Activated CD8-positive, alpha-beta memory T cell treated with anti-CD3 and anti-CD28 coated beads for 4 hours (primary cell): ENCODE results near the gene GMDS.
"Not testable (repeated sequence)": the region's sequence is repeated elsewhere in the genome, so short reads cannot be mapped to it uniquely, and the experiment has no call there.

Experiments used
- DNase-seq, 2 donors: peaks; one replicate each; pipeline ENCODE4 v3.0.0-alpha.2; 2020; ENCODE audit warnings: low read depth in 2 of 2

Gene GMDS

GRCh38 chr6:1711136-1711535 is 534.3 kb downstream of the GMDS start:
- no peak for DNase-seq

DNA sequence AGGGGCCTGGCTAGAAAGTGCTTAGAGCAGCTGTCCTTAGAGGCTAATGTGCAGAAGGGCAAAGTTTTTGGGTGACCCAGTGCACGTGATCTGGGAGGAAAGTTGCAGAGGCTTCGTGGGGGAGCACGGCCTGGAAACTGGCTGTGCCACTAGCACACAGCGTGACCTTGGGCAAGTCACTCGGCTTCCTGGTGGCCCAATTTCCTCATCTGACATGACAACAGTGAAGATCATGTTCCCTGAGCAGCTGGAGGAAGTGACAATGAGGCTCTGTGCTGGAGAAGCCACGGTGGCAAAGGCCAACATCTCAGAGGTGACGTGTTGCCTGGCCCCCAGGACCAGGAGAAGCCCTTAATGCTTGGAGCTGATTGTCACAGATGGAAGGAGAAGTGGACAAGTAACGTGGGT is 536.2 kb downstream of the GMDS start:
- DNase-seq: no peak

DNA sequence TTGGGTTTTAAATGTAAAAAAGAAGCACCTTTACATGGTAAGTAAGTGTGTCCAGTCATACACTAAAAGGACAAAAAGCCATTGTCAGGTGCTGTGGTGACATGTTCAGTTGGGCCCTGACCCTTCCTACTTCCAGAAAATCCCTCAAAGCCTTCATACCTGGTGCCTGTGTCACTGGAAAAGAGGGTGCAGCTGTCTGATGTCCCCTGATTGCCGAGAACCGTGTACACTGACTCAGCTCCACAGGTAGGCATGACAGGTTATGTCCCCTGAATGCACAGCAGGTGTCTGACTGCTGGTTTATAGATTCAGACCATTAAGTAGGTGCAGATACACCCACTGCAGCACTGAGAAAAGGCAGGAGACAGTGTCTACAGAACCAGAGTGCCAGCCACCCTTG is 536.6 kb downstream of the GMDS start:
- DNase-seq: no peak

GRCh38 chr6:1708122-1708521 is 537.3 kb downstream of the GMDS start:
- no peak for DNase-seq

GRCh38 chr6:1705630-1706029 is 539.8 kb downstream of the GMDS start:
- DNase-seq: no peak

GRCh38 chr6:1705183-1705582 is 540.2 kb downstream of the GMDS start:
- DNase-seq: no peak

- no peak for DNase-seq
These were observed 540.7 kb downstream of the GMDS start for GRCh38 chr6:1704711-1705110.

DNA sequence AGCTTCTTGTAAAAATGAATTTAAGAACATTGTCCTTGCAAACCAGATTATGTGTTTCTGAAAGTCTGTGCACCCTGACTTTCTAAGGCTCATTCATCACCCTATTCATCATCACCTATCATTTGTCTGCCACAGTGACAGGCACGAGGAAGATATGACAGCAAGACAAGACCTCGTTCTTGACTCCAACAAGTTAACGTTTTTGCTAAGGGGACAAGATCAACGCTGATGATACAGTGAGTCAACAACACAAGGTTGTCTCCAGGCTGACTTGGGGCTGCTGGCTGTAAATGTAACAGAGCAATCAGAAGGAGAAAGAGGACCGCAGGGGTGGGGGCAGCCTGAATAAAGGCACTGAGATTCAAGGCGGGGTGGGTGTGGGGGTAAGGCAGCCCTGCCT is 541.5 kb downstream of the GMDS start:
- no peak for DNase-seq

GRCh38 chr6:1703091-1703855 is 542.1 kb downstream of the GMDS start:
- no peak for DNase-seq

GRCh38 chr6:1702580-1703051 is 542.8 kb downstream of the GMDS start:
- DNase-seq: no peak

DNA sequence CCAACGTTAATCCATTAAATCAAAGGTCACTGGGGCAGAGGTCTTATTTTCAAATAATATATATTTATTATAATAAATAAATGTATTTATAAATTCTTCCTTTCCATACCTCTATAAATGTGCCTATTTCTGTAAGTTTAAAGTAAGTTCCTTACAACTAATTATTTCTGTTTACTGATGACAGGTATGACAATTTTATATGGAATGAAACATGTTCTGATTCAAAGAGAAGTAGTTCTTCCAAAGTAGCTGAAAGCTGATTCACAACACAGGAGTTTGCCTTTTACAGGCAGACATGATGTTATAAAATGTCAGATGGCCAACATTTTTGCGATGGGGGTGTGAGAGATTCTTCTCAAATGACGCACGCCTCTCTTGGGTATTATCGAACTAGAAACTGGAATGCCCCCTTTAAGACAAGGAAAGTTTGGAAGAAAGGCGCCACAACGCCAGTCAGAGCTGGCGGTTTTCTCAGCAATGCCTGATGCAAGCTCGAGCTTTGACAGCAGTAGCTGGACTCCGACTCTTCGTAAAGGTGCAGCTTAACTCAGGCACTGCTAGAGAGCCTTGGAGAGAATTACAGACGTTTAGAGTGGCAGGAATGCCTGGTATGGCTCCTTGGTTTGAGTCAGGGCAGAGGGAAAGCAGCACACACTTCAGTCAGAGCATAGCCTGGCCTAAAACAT is 543.6 kb downstream of the GMDS start:
- DNase-seq: no peak

GRCh38 chr6:1700278-1700967 is 545.0 kb downstream of the GMDS start:
- no peak for DNase-seq

- no peak for DNase-seq
These were observed 546.9 kb downstream of the GMDS start for GRCh38 chr6:1698527-1698926.

- no peak for DNase-seq
These were observed 547.6 kb downstream of the GMDS start for GRCh38 chr6:1697688-1698351.

GRCh38 chr6:1696463-1696850 is 548.9 kb downstream of the GMDS start:
- DNase-seq: no peak

- DNase-seq: no peak
These were observed 549.6 kb downstream of the GMDS start for GRCh38 chr6:1695546-1696462.

DNA sequence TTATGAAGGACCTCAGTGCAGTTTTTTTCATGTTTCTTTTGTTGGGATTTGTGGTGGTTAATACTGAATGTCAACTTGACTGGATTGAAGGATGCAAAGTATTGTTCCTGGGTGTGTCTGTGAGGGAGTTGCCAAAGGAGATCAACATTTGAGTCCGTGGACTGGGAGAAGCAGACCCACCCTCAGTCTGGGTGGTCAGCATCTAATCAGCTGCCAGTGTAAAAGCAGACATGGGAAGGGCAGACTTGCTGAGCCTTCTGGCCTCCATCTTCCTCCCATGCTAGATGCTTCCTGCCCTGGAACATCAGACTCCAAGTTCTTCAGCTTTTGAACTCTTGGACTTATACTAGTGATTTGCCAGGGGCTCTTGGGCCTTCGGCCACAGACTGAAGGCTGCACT is 553.6 kb downstream of the GMDS start:
- DNase-seq: not testable (repeated sequence)

- not testable (repeated sequence) for DNase-seq
These were observed 554.7 kb downstream of the GMDS start for GRCh38 chr6:1690656-1691055.

- no peak for DNase-seq
These were observed 556.3 kb downstream of the GMDS start for GRCh38 chr6:1689141-1689540.

GRCh38 chr6:1688396-1688795 is 557.0 kb downstream of the GMDS start:
- no peak for DNase-seq

DNA sequence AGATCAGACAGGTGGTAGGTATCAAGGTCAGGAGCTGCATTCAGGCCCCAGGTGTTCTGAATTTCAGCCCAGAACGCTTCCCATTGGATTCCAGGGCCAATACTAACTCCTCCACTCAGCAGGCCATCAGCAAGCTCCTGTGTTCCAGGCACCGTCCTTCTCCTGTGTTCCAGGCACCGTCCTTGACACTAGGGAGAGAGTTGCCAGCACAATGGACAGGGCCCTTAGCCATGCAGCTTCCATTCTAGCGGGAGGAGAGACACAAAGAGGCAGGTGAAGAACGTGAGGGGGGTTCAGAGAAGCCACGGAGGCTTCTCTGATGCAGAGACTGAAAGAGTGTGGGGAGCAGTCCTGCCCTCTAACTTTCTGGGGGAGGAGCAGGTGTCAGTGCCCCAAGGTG is 558.0 kb downstream of the GMDS start:
- no peak for DNase-seq
